HG02588 (cell line): ENCODE results near the gene ZNF740.
"Not testable (repeated sequence)": the region's sequence is repeated elsewhere in the genome, so short reads cannot be mapped to it uniquely, and the experiment has no call there.

Source experiments
- ATAC-seq: cut with Tn5 transposase; IDR thresholded peaks from one replicate; pipeline ENCODE4 v1.9.1; 2021; ENCODE audit warnings: mild to moderate bottlenecking, moderate library complexity; ENCODE audit not compliant: unreplicated experiment

ZNF740 gene

GRCh38 chr12:53172352-53172751 lies 8.2 kb upstream of the ZNF740 start:
- ATAC-seq, result no peak

GRCh38 chr12:53173085-53173715 lies 7.3 kb upstream of the ZNF740 start:
- ATAC-seq, result no peak

GRCh38 chr12:53174881-53175491 lies 5.5 kb upstream of the ZNF740 start:
- no peak for ATAC-seq

- ATAC-seq, result no peak
Observed at GRCh38 chr12:53176750-53177149, 3.8 kb upstream of the ZNF740 start.

- ATAC-seq, result not testable (repeated sequence)
Observed at GRCh38 chr12:53177447-53177846, 3.1 kb upstream of the ZNF740 start.

- ATAC-seq, result not testable (repeated sequence)
Observed at GRCh38 chr12:53178803-53179202, 1.7 kb upstream of the ZNF740 start.

- ATAC-seq, result peak; percentile 7
Observed at GRCh38 chr12:53179687-53180219, 769 bp upstream of the ZNF740 start.

GRCh38 chr12:53180931-53181645 lies 566 bp downstream of the ZNF740 start:
- ATAC-seq, result peak; percentile 47

- ATAC-seq, result no peak
Observed at GRCh38 chr12:53181935-53182334, 1.4 kb downstream of the ZNF740 start.

GRCh38 chr12:53182903-53183302 lies 2.4 kb downstream of the ZNF740 start:
- ATAC-seq, result no peak

- no peak for ATAC-seq
Observed at GRCh38 chr12:53184828-53185227, 4.3 kb downstream of the ZNF740 start.

GRCh38 chr12:53185582-53186153 lies 5.1 kb downstream of the ZNF740 start:
- ATAC-seq, result no peak

GRCh38 chr12:53186745-53187144 lies 6.2 kb downstream of the ZNF740 start:
- ATAC-seq, result no peak

- ATAC-seq, result no peak
Observed at GRCh38 chr12:53187145-53187899, 6.8 kb downstream of the ZNF740 start.

GRCh38 chr12:53190108-53190729 lies 9.7 kb downstream of the ZNF740 start:
- ATAC-seq, result no peak

GRCh38 chr12:53191096-53191884 lies 10.8 kb downstream of the ZNF740 start:
- no peak for ATAC-seq

- ATAC-seq, result no peak
Observed at GRCh38 chr12:53191885-53192530, 11.5 kb downstream of the ZNF740 start.

GRCh38 chr12:53192531-53193021 lies 12.1 kb downstream of the ZNF740 start:
- no peak for ATAC-seq

- no peak for ATAC-seq
Observed at GRCh38 chr12:53193040-53193439, 12.5 kb downstream of the ZNF740 start.
